HCT116 (cell line): ENCODE results near the gene PHACTR1. TPM values are rescaled to one million over a fixed set of nuclear protein-coding genes. Genes with fewer than 3 reads are reported as not detected.

Source experiments
- ATAC-seq: fragments of 200-7000 bp; cut with Tn5 transposase; 2 replicates; pipeline ENCODE4 v1.9.1; 2020; ENCODE audit warnings: mild to moderate bottlenecking, moderate library complexity
- BruUV-seq: library from RNA; stranded (reverse); fragments of 400-500 nt; replicated peaks from 2 replicates; lab custom pipeline; 2021; lab: Mats Ljungman, UMichigan
- CTCF ChIA-PET: fragments of 300-600 bp; sonication (Branson Sonifier 250); formaldehyde crosslinking; loops from one replicate; lab custom pipeline; 2021; ENCODE audit warnings: antibody characterized with exemption; lab: Charles Lee
- POLR2A ChIA-PET: fragments of 300-600, 350-600 bp; sonication (Branson Sonifier 250); formaldehyde crosslinking; loops from one replicate; lab custom pipeline; 2021; ENCODE audit warnings: antibody characterized with exemption; lab: Charles Lee
- RAD21 ChIA-PET, 2 experiments: fragments of 300-600 bp; sonication (Branson Sonifier 250); formaldehyde crosslinking; loops; one replicate each; lab custom pipeline; 2023; ENCODE audit warnings: low total read pairs in 2 of 2; ENCODE audit not compliant: uncharacterized antibody in 2 of 2, unreplicated experiment in 2 of 2, low non-redundant PET in 1 of 2; lab: Charles Lee
- DNase-seq: peaks from one replicate; pipeline ENCODE4 v3.0.0-alpha.2; 2010; ENCODE audit warnings: low read depth, low spot score
- H2AFZ ChIP-seq: fragments of 200-600 bp; shearing (Covaris generic), sonication (generic); 2 replicates; pipeline ENCODE4 v1.6.1; 2017; ENCODE audit warnings: low read depth, mixed run types, mixed read lengths, antibody characterized with exemption, low read length; ENCODE audit not compliant: poor library complexity, severe bottlenecking
- H3K27ac ChIP-seq: 2 replicates; pipeline ENCODE4 v1.5.1; 2012; ENCODE audit warnings: low read depth, low read length
- H3K27me3 ChIP-seq: fragments of 200-600 bp; sonication (generic); 2 replicates; pipeline ENCODE4 v1.6.1; 2016; ENCODE audit warnings: mixed run types, low read length, mixed read lengths; ENCODE audit not compliant: insufficient read depth
- H3K36me3 ChIP-seq, 2 experiments: fragments of 200-500 bp in 1 of 2; fragments of 200-600 bp in 1 of 2; sonication (Bioruptor generic) in 1 of 2; sonication (generic) in 1 of 2; 2 replicates each; pipeline versions ENCODE4 v1.5.1 to v1.6.1; 2014 to 2016; ENCODE audit warnings: low read length in 2 of 2, inconsistent platforms in 1 of 2, mixed read lengths in 1 of 2, mixed run types in 1 of 2; ENCODE audit not compliant: insufficient read depth in 2 of 2, control insufficient read depth in 1 of 2
- H3K4me1 ChIP-seq, 2 experiments: fragments of 200-600 bp in 1 of 2; sonication (generic) in 1 of 2; 2 replicates each; pipeline versions ENCODE4 v1.5.1 to v1.6.1; 2012 to 2017; ENCODE audit warnings: low read length in 2 of 2, inconsistent platforms in 1 of 2, mild to moderate bottlenecking in 1 of 2, mixed read lengths in 1 of 2, mixed run types in 1 of 2, moderate library complexity in 1 of 2; ENCODE audit not compliant: insufficient read depth in 2 of 2, control insufficient read depth in 1 of 2
- H3K4me2 ChIP-seq: fragments of 200-600 bp; sonication (generic); 2 replicates; pipeline ENCODE4 v1.6.1; 2017; ENCODE audit warnings: mixed run types, low read length, mixed read lengths
- H3K4me3 ChIP-seq, 2 experiments: fragments of 200-600 bp in 1 of 2; sonication (generic) in 1 of 2; replicated peaks in 1 of 2; 2 replicates each; pipeline ENCODE4 v1.5.1; 2011 to 2016; ENCODE audit warnings: low read length in 2 of 2, control low read depth in 1 of 2, low read depth in 1 of 2, mild to moderate bottlenecking in 1 of 2, mixed read lengths in 1 of 2, mixed run types in 1 of 2
- H3K79me2 ChIP-seq: fragments of 200-600 bp; sonication (generic); 2 replicates; pipeline ENCODE4 v1.6.1; 2017; ENCODE audit warnings: mild to moderate bottlenecking, mixed run types, low read length, moderate library complexity, mixed read lengths; ENCODE audit not compliant: insufficient read depth
- H3K9ac ChIP-seq: fragments of 200-600 bp; sonication (generic); 2 replicates; pipeline ENCODE4 v1.6.1; 2016; ENCODE audit warnings: low read length, mixed read lengths
- H3K9me2 ChIP-seq: fragments of 200-600 bp; sonication (generic), shearing (Covaris generic); 2 replicates; pipeline ENCODE4 v1.6.1; 2017; ENCODE audit warnings: mixed run types, mild to moderate bottlenecking, moderate library complexity; ENCODE audit not compliant: insufficient read depth
- H3K9me3 ChIP-seq, 2 experiments: fragments of 200-500 bp in 1 of 2; fragments of 200-600 bp in 1 of 2; sonication (Bioruptor generic) in 1 of 2; sonication (generic) in 1 of 2; 2 replicates each; pipeline ENCODE4 v1.6.1; 2014 to 2017; ENCODE audit warnings: low read length in 2 of 2, mixed read lengths in 2 of 2, inconsistent platforms in 1 of 2, low read depth in 1 of 2, mild to moderate bottlenecking in 1 of 2, mixed run types in 1 of 2, moderate library complexity in 1 of 2; ENCODE audit not compliant: control insufficient read depth in 1 of 2, insufficient read depth in 1 of 2
- H4K20me1 ChIP-seq: fragments of 200-600 bp; sonication (generic), shearing (Covaris generic); 2 replicates; pipeline ENCODE4 v1.6.1; 2017; ENCODE audit warnings: mixed run types, mild to moderate bottlenecking, moderate library complexity; ENCODE audit not compliant: insufficient read depth
- CBX3 ChIP-seq: IDR thresholded peaks from 2 replicates; pipeline ENCODE4 v1.6.1; 2012; ENCODE audit warnings: low read depth
- CTCF ChIP-seq, 3 experiments: fragments of 200-600 bp in 1 of 3; sonication (generic) in 1 of 3; IDR thresholded peaks in 2 of 3; conservative IDR thresholded peaks in 1 of 3; 2 replicates each; pipeline ENCODE4 v1.5.1; 2012 to 2017; ENCODE audit warnings: low read depth in 2 of 3, low read length in 2 of 3, antibody characterized with exemption in 1 of 3, borderline replicate concordance in 1 of 3, control low read depth in 1 of 3, mild to moderate bottlenecking in 1 of 3, mixed read lengths in 1 of 3, mixed run types in 1 of 3, moderate library complexity in 1 of 3; ENCODE audit not compliant: insufficient read depth in 1 of 3
- EGR1 ChIP-seq: IDR thresholded peaks from 2 replicates; pipeline ENCODE4 v1.6.1; 2012; ENCODE audit warnings: low read depth
- ELF1 ChIP-seq: IDR thresholded peaks from 2 replicates; pipeline ENCODE4 v1.6.1; 2012; ENCODE audit warnings: low read depth, borderline replicate concordance
- EZH2 ChIP-seq: fragments of 200-600 bp; sonication (generic); IDR thresholded peaks from 2 replicates; pipeline ENCODE4 v1.6.1; 2017; ENCODE audit warnings: antibody characterized with exemption, mixed run types
- FOSL1 ChIP-seq: IDR thresholded peaks from 2 replicates; pipeline ENCODE4 v1.6.1; 2012; ENCODE audit warnings: low read depth
- JUND ChIP-seq: IDR thresholded peaks from 2 replicates; pipeline ENCODE4 v1.6.1; 2012
- MAX ChIP-seq: IDR thresholded peaks from 2 replicates; pipeline ENCODE4 v1.6.1; 2012
- POLR2AphosphoS5 ChIP-seq: IDR thresholded peaks from 2 replicates; pipeline ENCODE4 v1.6.1; 2011; ENCODE audit warnings: mild to moderate bottlenecking, low read depth, low read length, moderate library complexity
- RAD21 ChIP-seq: IDR thresholded peaks from 2 replicates; pipeline ENCODE4 v1.6.1; 2012; ENCODE audit warnings: low read depth, mild to moderate bottlenecking
- SRF ChIP-seq: IDR thresholded peaks from 2 replicates; pipeline ENCODE4 v1.6.1; 2012; ENCODE audit warnings: low read depth
- TCF7L2 ChIP-seq: IDR thresholded peaks from 2 replicates; pipeline ENCODE4 v1.7.0; 2011; ENCODE audit warnings: borderline replicate concordance, inconsistent platforms; ENCODE audit not compliant: insufficient read depth, insufficient read length; ENCODE audit errors: extremely low read depth
- YY1 ChIP-seq: IDR thresholded peaks from 2 replicates; pipeline ENCODE4 v1.6.1; 2011; ENCODE audit warnings: low read length, low read depth, moderate library complexity, mild to moderate bottlenecking; ENCODE audit not compliant: insufficient replicate concordance; ENCODE audit errors: extremely low read depth
- intact Hi-C: fragments of 100-400 bp; cut with micrococcal nuclease; formaldehyde crosslinking; loops from 2 replicates; pipeline ENCODE4 v1.10.0; 2022
- total RNA-seq: library from RNA; stranded (reverse); gene quantifications from one replicate; pipeline ENCODE4 v1.2.1, GENCODE V29; 2021; ENCODE audit not compliant: unreplicated experiment
- TF ChIP-seq, protein P1 (sequence below): IDR thresholded peaks from 2 replicates; pipeline ENCODE4 v1.6.1; 2012; ENCODE audit warnings: low read depth
- TF ChIP-seq, protein P2 (sequence below): IDR thresholded peaks from 2 replicates; pipeline ENCODE4 v1.6.1; 2012

The PHACTR1 gene
- total RNA-seq, 1 experiment from 2014 or later: 0.17 TPM

GRCh38 chr6:13006578-13007300 lies 290.2 kb downstream of the PHACTR1 start:
- intact Hi-C loops: no loop called here
- no peaks in the 10 kb centered on the region for H3K36me3 ChIP-seq
- H3K4me3 ChIP-seq: no peak overlapping the region
- no peaks in the 10 kb centered on the region for H3K9me2 ChIP-seq
- no peaks in the 10 kb centered on the region for H3K9me3 ChIP-seq
- TF ChIP-seq JUND (no peak), FOSL1 (no peak), CBX3 (no peak), POLR2AphosphoS5 (no peak), SRF (no peak), EGR1 (no peak), YY1 (no peak), ELF1 (no peak), MAX (no peak), EZH2 (no peak), RAD21 (no peak)
- TF ChIP-seq, all 23 proteins: peak for 0
- ATAC-seq (no peak), DNase-seq (no peak)
- ChIA-PET POLR2A (no interaction called here), CTCF (no interaction called here), RAD21 (no interaction called here)
- no peaks in the 10 kb centered on the region for H3K79me2 ChIP-seq
- H3K4me1 ChIP-seq: no peaks in the 10 kb centered on the region
- no peak overlapping the region for H2AFZ ChIP-seq
- no peak overlapping the region for H3K27ac ChIP-seq
- BruUV-seq: no TSS peak
- H3K9ac ChIP-seq: no peak overlapping the region
- 0 out of 2 replicates have a peak, but pooled peaks cover 4% of the 10 kb centered on the region for H4K20me1 ChIP-seq
- H3K4me2 ChIP-seq: no peak overlapping the region
- H3K27me3 ChIP-seq: peaks cover 39% of the 10 kb centered on the region

DNA sequence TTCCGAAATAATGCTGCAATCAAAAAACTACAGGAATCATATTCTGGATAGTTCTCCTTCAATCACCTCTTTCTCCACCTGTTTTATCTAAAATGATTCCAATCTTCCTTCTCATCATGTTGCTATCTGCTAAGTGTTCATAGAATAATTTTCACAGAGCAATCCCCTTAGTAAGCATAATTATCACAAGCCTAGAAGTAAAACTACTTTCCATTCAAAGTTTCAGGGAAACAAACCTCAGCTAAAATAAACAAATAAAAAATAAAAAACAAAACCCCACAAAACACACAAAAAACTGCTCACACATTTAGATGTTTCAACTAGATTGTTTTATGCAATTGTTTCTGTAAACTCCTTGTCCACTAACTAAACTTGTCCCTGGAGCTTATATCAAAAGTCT lies 291.2 kb downstream of the PHACTR1 start:
- Histone ChIP-seq H3K4me2 (no peak overlapping the region), H3K9me3 (no peaks in the 10 kb centered on the region), H3K9me2 (no peaks in the 10 kb centered on the region), H4K20me1 (0 out of 2 replicates have a peak, but pooled peaks cover 4% of the 10 kb centered on the region), H3K79me2 (no peaks in the 10 kb centered on the region), H3K9ac (no peak overlapping the region), H3K27me3 (peaks cover 36% of the 10 kb centered on the region), H3K36me3 (no peaks in the 10 kb centered on the region), H2AFZ (no peak overlapping the region), H3K4me3 (no peak overlapping the region), H3K4me1 (no peaks in the 10 kb centered on the region), H3K27ac (no peak overlapping the region)
- ChIA-PET POLR2A (no interaction called here), RAD21 (no interaction called here), CTCF (no interaction called here)
- no peak for ATAC-seq
- intact Hi-C loops: no loop called here
- no TSS peak for BruUV-seq
- no peak for DNase-seq
- TF ChIP-seq SRF (no peak), MAX (no peak), TCF7L2 (no peak), POLR2AphosphoS5 (no peak), CTCF (IDR thresholded peaks at IDR 0.05 in 2 of 3, conservative IDR thresholded peaks at IDR 0.05 in 1 of 3; ENCODE audit: borderline replicate concordance in 1 of 3, insufficient read depth in 1 of 3, low read depth in 2 of 3, low read length in 2 of 3) (no peak)
- TF ChIP-seq, protein P1, sequence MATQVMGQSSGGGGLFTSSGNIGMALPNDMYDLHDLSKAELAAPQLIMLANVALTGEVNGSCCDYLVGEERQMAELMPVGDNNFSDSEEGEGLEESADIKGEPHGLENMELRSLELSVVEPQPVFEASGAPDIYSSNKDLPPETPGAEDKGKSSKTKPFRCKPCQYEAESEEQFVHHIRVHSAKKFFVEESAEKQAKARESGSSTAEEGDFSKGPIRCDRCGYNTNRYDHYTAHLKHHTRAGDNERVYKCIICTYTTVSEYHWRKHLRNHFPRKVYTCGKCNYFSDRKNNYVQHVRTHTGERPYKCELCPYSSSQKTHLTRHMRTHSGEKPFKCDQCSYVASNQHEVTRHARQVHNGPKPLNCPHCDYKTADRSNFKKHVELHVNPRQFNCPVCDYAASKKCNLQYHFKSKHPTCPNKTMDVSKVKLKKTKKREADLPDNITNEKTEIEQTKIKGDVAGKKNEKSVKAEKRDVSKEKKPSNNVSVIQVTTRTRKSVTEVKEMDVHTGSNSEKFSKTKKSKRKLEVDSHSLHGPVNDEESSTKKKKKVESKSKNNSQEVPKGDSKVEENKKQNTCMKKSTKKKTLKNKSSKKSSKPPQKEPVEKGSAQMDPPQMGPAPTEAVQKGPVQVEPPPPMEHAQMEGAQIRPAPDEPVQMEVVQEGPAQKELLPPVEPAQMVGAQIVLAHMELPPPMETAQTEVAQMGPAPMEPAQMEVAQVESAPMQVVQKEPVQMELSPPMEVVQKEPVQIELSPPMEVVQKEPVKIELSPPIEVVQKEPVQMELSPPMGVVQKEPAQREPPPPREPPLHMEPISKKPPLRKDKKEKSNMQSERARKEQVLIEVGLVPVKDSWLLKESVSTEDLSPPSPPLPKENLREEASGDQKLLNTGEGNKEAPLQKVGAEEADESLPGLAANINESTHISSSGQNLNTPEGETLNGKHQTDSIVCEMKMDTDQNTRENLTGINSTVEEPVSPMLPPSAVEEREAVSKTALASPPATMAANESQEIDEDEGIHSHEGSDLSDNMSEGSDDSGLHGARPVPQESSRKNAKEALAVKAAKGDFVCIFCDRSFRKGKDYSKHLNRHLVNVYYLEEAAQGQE: no peak
- TF ChIP-seq, protein P2, sequence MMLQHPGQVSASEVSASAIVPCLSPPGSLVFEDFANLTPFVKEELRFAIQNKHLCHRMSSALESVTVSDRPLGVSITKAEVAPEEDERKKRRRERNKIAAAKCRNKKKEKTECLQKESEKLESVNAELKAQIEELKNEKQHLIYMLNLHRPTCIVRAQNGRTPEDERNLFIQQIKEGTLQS: no peak
